Stimulated activated CD8-positive, alpha-beta memory T cell treated with anti-CD3 and anti-CD28 coated beads, Interleukin-12 subunit alpha, Interleukin-12 subunit beta, amount 100 ng/mL, for 24 hours (primary cell): Measurements from ENCODE around the gene SOX6.
"Not testable (repeated sequence)": the region's sequence is repeated elsewhere in the genome, so short reads cannot be mapped to it uniquely, and the experiment has no call there.

Experiments used
- DNase-seq: peaks from one replicate; pipeline ENCODE4 v3.0.0-alpha.2; 2020; ENCODE audit errors: extremely low read depth

The SOX6 gene

DNA sequence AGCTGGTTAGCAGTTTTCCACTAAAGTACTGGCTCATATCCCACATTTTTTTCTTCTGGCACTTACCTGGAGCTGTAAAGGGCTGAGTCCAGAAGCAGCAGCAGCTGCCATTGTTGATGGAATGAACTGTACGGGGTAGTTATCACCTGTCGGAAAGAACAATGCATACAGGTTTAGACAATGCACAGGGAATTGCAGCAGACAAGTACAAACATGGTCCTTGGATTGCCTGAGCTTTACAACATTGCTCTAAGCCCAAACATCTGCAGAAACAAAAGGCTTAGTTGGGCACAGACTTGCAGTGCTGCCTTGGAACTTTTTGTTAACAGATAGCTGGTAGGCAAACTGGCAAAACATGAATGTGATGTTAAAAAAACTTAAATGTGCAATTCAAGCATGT lies 258.8 kb downstream of the SOX6 start:
- no peak for DNase-seq

DNA sequence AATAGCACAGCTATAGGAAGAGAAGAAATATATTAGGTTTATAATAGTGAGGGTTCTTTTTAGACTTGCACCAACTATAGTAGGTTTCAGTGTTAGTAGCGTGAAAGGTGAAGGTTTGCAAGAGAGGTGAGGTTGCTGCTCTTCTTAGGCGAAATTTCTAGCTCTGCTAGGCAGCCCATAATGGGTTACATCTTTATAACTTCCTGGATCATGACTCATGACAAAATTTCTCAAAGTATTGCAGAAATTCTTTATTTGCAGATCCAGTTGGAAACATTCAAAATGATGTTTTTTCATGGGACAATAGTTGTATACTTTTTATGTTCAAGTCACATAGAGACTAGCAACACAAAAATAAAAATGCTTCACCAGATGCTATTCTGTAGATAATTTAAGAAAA lies 260.0 kb downstream of the SOX6 start:
- no peak for DNase-seq

DNA sequence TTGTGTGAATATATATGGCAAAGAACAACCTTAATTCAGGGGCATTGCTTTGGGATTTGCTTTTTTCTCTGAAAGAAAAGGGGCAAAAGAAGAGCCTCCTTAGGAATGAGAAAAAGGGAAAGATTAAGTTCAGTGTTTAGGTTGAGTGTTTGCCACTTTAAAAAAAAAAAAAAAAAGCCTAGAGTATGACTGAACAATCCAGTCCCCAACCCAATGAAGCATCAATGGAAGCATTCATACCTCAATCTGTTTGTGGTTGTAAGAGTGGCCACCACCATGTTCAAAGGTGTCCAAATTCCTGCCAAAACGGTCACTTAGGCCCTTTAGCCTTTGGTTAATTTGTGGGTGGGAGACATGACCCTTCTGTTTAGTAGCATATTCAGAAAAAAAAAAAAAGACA lies 260.6 kb downstream of the SOX6 start:
- no peak for DNase-seq

GRCh38 chr11:16093889-16094653 lies 262.3 kb downstream of the SOX6 start:
- no peak for DNase-seq

GRCh38 chr11:16091862-16092261 lies 264.5 kb downstream of the SOX6 start:
- DNase-seq: no peak

GRCh38 chr11:16089481-16089880 lies 266.9 kb downstream of the SOX6 start:
- DNase-seq: no peak

GRCh38 chr11:16088774-16089173 lies 267.6 kb downstream of the SOX6 start:
- no peak for DNase-seq

- no peak for DNase-seq
These were observed 268.5 kb downstream of the SOX6 start for GRCh38 chr11:16087886-16088285.

DNA sequence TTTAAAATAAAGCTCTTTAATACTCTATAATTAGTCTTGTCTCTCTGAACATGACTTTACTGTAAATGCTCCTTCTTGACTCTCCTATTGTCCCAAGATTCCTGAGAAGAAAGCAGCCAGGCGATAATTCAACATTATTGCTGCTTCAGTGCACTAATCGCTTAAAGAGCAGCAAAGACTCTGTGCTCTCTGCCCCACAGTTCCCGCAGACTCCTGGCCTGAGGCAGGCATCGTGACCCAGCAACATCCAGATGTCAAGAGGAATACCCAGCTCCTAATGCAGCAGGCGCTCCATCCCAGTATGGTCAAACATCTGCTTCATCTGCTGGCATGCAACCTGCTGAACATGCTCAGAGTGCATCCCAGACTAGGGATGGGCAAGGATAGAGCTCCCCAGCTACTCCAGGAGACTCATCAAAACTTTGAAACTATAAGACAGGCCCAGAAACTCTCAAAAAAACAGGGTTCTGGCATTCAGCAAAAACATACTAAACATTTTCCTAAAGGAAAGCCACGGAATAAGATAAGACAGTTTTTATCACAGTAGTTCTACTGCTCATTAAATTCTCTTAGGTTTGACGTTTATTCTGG lies 270.0 kb downstream of the SOX6 start:
- DNase-seq: no peak

GRCh38 chr11:16082095-16083055 lies 274.0 kb downstream of the SOX6 start:
- DNase-seq: no peak

GRCh38 chr11:16081382-16082094 lies 274.8 kb downstream of the SOX6 start:
- DNase-seq: no peak

GRCh38 chr11:16080688-16081381 lies 275.5 kb downstream of the SOX6 start:
- no peak for DNase-seq

GRCh38 chr11:16078936-16079335 lies 277.4 kb downstream of the SOX6 start:
- no peak for DNase-seq

GRCh38 chr11:16070573-16070972 lies 285.8 kb downstream of the SOX6 start:
- DNase-seq: no peak

DNA sequence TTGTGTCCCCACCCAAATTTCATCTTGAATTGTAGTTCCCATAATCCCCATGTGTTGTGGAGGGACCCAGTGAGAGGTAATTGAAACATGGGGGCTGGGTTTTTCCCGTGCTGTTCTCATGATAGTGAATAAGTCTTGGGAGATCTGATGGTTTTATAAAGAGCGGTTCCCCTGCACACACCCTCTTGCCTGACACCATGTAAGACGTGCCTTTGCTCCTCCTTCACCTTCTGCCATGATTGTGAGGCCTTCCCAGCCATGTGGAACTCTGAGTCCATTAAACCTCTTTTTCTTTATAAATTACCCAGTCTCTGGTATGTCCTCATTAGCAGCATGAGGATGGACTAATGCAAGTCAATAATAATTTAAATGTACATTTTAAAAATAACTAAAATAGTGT lies 289.1 kb downstream of the SOX6 start:
- not testable (repeated sequence) for DNase-seq

- DNase-seq: no peak
These were observed 297.0 kb downstream of the SOX6 start for GRCh38 chr11:16059332-16059731.

GRCh38 chr11:16058671-16059070 lies 297.7 kb downstream of the SOX6 start:
- no peak for DNase-seq

- DNase-seq: no peak
These were observed 303.6 kb downstream of the SOX6 start for GRCh38 chr11:16052750-16053149.

DNA sequence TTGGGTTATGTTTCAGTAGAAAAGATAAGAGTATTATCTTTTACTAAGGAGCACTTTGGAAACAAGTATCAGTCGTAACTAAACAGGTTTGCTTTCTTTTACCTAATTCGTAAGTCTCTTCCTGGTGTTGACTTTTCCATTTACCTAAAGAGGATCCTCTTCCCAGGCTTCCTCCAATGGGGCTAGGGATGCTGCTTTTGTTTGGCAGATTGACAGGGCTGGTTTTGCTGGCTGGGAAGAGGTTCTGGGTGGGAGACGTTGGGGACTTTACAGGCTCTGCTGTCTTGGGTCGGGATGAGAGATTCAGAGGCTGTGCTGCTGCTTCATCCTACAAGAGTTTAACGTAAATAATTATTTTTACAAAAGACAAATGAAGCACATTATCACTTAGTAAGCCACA lies 306.7 kb downstream of the SOX6 start:
- no peak for DNase-seq

DNA sequence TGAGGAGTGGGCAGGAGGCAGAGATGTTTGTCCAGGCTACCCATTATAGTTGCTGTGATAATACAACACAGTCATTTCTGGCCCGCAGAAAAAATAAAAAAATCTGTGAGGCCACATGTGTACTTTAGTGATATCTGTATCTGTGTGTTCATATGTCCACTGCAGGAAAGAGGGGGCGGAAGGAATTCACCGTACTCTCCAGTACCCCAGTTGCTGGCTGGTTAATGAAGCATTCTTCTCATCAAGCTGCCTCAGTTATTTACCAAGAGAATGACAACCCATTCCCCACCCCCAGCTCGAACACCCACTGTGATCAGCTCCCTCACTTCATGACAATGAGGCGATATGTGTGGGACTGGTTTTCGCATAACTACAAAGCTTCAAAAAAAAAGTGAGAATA lies 309.3 kb downstream of the SOX6 start:
- no peak for DNase-seq

DNA sequence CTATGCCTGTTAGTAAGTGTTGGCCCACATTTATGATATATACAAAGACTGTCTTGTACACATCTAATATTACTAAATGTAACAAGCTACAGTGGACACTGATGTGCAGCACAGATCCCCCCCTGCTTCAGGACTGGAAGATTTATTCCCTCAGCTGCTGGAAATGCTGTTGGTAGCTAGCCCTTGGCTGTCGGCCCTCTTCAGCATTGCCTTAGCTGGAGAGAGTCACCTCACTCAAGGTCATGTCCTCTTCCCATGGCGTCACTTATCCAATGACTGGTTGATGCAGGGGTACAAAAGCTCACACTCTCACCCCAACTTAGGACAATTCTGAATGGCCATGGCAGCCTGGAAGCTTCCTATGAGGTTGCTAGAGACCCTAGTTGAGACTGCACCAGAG lies 312.7 kb downstream of the SOX6 start:
- DNase-seq: no peak
